ENCODE data around the gene GREM2.

DNA sequence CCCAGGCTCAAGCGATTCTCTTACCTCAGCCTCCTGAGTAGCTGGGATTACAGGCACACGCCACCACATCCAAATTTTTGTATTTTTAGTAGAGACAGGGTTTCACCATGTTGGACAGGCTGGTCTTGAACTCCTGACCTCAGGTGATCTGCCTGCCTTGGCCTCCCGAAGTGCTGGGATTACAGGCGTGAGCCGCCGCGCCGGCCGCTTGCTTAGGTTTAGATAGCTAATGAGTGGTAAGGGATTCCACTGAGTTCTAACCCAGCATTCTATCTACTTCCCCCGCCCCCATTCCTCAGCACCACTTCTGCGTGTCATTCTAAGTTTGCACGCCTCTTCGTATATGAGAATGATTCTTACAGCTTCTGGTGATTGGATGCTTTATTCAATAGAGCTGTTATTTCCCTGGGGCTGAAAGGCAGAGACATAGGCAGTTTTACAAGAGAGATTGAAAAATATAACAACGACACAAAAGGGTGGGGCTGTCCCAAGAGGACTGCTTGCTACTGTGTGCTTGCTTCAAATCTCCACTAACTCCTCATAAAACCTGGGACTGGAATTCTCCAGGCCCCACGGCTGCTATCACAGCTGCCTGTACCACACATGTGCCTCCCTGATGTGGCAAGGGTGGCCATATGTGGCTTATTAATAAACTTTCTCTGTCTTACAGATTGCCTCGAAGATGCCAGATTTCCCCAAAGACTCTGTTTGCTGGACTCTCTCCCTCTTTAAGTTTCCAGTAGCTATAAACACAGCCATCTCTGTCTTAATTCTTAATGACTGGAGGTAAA, 23.7 kb upstream of the GREM2 start:
- TF ChIP-seq REST (IDR thresholded peaks at IDR 0.05; ENCODE audit: low read depth) (no peak), CREB1 (IDR thresholded peaks at IDR 0.05; ENCODE audit: low read depth) (no peak), EP300 (IDR thresholded peaks at IDR 0.05; ENCODE audit: borderline replicate concordance) (no peak), RAD21 (IDR thresholded peaks at IDR 0.05; ENCODE audit: low read depth) (no peak)
